H1 (cell line): Measurements from ENCODE around the gene ATR.

Source experiments
- ATF3 ChIP-seq: IDR thresholded peaks from 2 replicates; pipeline ENCODE4 v1.6.1; 2011; ENCODE audit warnings: low read depth, mild to moderate bottlenecking, low read length; ENCODE audit not compliant: insufficient read depth
- CEBPB ChIP-seq: IDR thresholded peaks from 2 replicates; pipeline ENCODE4 v1.6.1; 2012; ENCODE audit warnings: low read depth, low read length
- CHD2 ChIP-seq: IDR thresholded peaks from 2 replicates; pipeline ENCODE4 v1.6.1; 2012; ENCODE audit warnings: low read length, improper control_type of control experiment
- CTCF ChIP-seq, 3 experiments: IDR thresholded peaks; 1 replicate in 2 of 3; 2 replicates in 1 of 3; pipeline versions ENCODE4 v1.5.1 to v1.6.1; 2011; ENCODE audit warnings: low read length in 3 of 3, mild to moderate bottlenecking in 3 of 3, inconsistent platforms in 2 of 3, low read depth in 1 of 3, moderate library complexity in 1 of 3; ENCODE audit not compliant: insufficient read depth in 1 of 3; ENCODE audit errors: control extremely low read depth in 1 of 3
- EZH2 ChIP-seq: fragments of 200-600 bp; sonication (generic); IDR thresholded peaks from 2 replicates; pipeline ENCODE4 v1.7.1; 2012; ENCODE audit warnings: low read depth, mild to moderate bottlenecking, moderate library complexity, low read length, inconsistent platforms; ENCODE audit not compliant: severe bottlenecking
- GABPA ChIP-seq: IDR thresholded peaks from 2 replicates; pipeline ENCODE4 v1.6.1; 2011; ENCODE audit warnings: mild to moderate bottlenecking, low read length, moderate library complexity, borderline replicate concordance; ENCODE audit not compliant: insufficient read depth
- JUN ChIP-seq: IDR thresholded peaks from 2 replicates; pipeline ENCODE4 v1.6.1; 2011; ENCODE audit warnings: low read depth, mild to moderate bottlenecking, improper control_type of control experiment, low read length
- NRF1 ChIP-seq: IDR thresholded peaks from 2 replicates; pipeline ENCODE4 v1.6.1; 2011; ENCODE audit warnings: mild to moderate bottlenecking, low read depth, low read length, improper control_type of control experiment
- POLR2A ChIP-seq, 2 experiments: IDR thresholded peaks; 1 replicate in 1 of 2; 2 replicates in 1 of 2; pipeline ENCODE4 v1.6.1; 2011; ENCODE audit warnings: low read depth in 2 of 2, low read length in 2 of 2, mild to moderate bottlenecking in 2 of 2; ENCODE audit errors: control extremely low read depth in 1 of 2
- POLR2AphosphoS5 ChIP-seq: IDR thresholded peaks from 2 replicates; pipeline ENCODE4 v1.6.1; 2011; ENCODE audit warnings: low read depth, low read length
- RBBP5 ChIP-seq: IDR thresholded peaks from 2 replicates; pipeline ENCODE4 v1.7.1; 2012; ENCODE audit warnings: low read depth, mild to moderate bottlenecking, inconsistent platforms, low read length, moderate library complexity, borderline replicate concordance
- SP1 ChIP-seq: IDR thresholded peaks from 2 replicates; pipeline ENCODE4 v1.6.1; 2011; ENCODE audit warnings: low read depth, low read length
- TAF1 ChIP-seq: IDR thresholded peaks from 2 replicates; pipeline ENCODE4 v1.6.1; 2011; ENCODE audit warnings: mild to moderate bottlenecking, low read depth, low read length
- USF2 ChIP-seq: IDR thresholded peaks from 2 replicates; pipeline ENCODE4 v1.6.1; 2011; ENCODE audit warnings: low read length, improper control_type of control experiment

- TF ChIP-seq SP1 (no peak), CTCF (IDR thresholded peaks at IDR 0.05; ENCODE audit: control extremely low read depth in 1 of 3, insufficient read depth in 1 of 3, low read depth in 1 of 3, low read length in 3 of 3) (no peak), JUN (no peak), CHD2 (no peak), GABPA (no peak), USF2 (no peak), EZH2 (no peak), RBBP5 (no peak), TAF1 (no peak), POLR2AphosphoS5 (no peak), NRF1 (no peak), CEBPB (peak; percentile 53; the same call in 1 of the 2 replicates), POLR2A (IDR thresholded peaks at IDR 0.05; ENCODE audit: control extremely low read depth in 1 of 2, low read depth in 2 of 2, low read length in 2 of 2) (no peak), ATF3 (no peak)
These were observed 134.2 kb downstream of the ATR start for GRCh38 chr3:142444343-142444742.
